Measurements from ENCODE around the gene SUPT3H.
"Not testable (repeated sequence)": the region's sequence is repeated elsewhere in the genome, so short reads cannot be mapped to it uniquely, and the experiment has no call there.

Gene SUPT3H

GRCh38 chr6:44868910-44869309, 508.8 kb downstream of the SUPT3H start:
- H3K9ac ChIP-seq (ENCODE audit: low read depth, low read length) = no peak overlapping the region

GRCh38 chr6:44868335-44868668, 509.4 kb downstream of the SUPT3H start:
- Histone ChIP-seq H3K36me3 (ENCODE audit: insufficient read depth, low read length) (no peaks in the 10 kb centered on the region), H3K9me3 (ENCODE audit: control insufficient read depth, insufficient read depth, low read length) (peaks cover 12% of the 10 kb centered on the region; the same call in 1 of the 2 replicates), H3K4me1 (ENCODE audit: insufficient read depth, low read length) (no peaks in the 10 kb centered on the region), H3K9ac (ENCODE audit: low read depth, low read length) (no peak overlapping the region)

More at GRCh38 chr6:44868910-44869309, 508.8 kb downstream of the SUPT3H start:
- no peaks in the 10 kb centered on the region for H3K4me1 ChIP-seq (ENCODE audit: insufficient read depth, low read length)
- H3K36me3 ChIP-seq (ENCODE audit: insufficient read depth, low read length) = no peaks in the 10 kb centered on the region
- H3K9me3 ChIP-seq (ENCODE audit: control insufficient read depth, insufficient read depth, low read length) = peaks cover 12% of the 10 kb centered on the region; the same call in 1 of the 2 replicates

- Histone ChIP-seq H3K4me1 (ENCODE audit: insufficient read depth, low read length) (no peaks in the 10 kb centered on the region), H3K36me3 (ENCODE audit: insufficient read depth, low read length) (no peaks in the 10 kb centered on the region), H3K9ac (ENCODE audit: low read depth, low read length) (no peak overlapping the region), H3K9me3 (ENCODE audit: control insufficient read depth, insufficient read depth, low read length) (peaks cover 12% of the 10 kb centered on the region; the same call in 1 of the 2 replicates)
Observed at GRCh38 chr6:44867571-44868334, 510.0 kb downstream of the SUPT3H start.

- not testable (repeated sequence) for H3K9ac ChIP-seq (ENCODE audit: low read depth, low read length); H3K4me1 ChIP-seq (ENCODE audit: insufficient read depth, low read length); H3K36me3 ChIP-seq (ENCODE audit: insufficient read depth, low read length)
- peaks cover 12% of the 10 kb centered on the region; the same call in 1 of the 2 replicates for H3K9me3 ChIP-seq (ENCODE audit: control insufficient read depth, insufficient read depth, low read length)
Observed at GRCh38 chr6:44865184-44865583, 512.5 kb downstream of the SUPT3H start.

GRCh38 chr6:44859901-44860410, 517.8 kb downstream of the SUPT3H start:
- Histone ChIP-seq H3K9me3 (ENCODE audit: control insufficient read depth, insufficient read depth, low read length) (0 out of 2 replicates have a peak, but pooled peaks cover 4% of the 10 kb centered on the region), H3K9ac (ENCODE audit: low read depth, low read length) (no peak overlapping the region), H3K36me3 (ENCODE audit: insufficient read depth, low read length) (no peaks in the 10 kb centered on the region), H3K4me1 (ENCODE audit: insufficient read depth, low read length) (no peaks in the 10 kb centered on the region)

GRCh38 chr6:44858998-44859397, 518.7 kb downstream of the SUPT3H start:
- Histone ChIP-seq H3K9ac (ENCODE audit: low read depth, low read length) (no peak overlapping the region), H3K36me3 (ENCODE audit: insufficient read depth, low read length) (no peaks in the 10 kb centered on the region), H3K9me3 (ENCODE audit: control insufficient read depth, insufficient read depth, low read length) (no peaks in the 10 kb centered on the region), H3K4me1 (ENCODE audit: insufficient read depth, low read length) (no peaks in the 10 kb centered on the region)

- Histone ChIP-seq H3K36me3 (ENCODE audit: insufficient read depth, low read length) (no peaks in the 10 kb centered on the region; the same call in 1 of the 2 replicates), H3K4me1 (ENCODE audit: insufficient read depth, low read length) (no peaks in the 10 kb centered on the region), H3K9me3 (ENCODE audit: control insufficient read depth, insufficient read depth, low read length) (no peaks in the 10 kb centered on the region), H3K9ac (ENCODE audit: low read depth, low read length) (no peak overlapping the region)
Observed at GRCh38 chr6:44856479-44856878, 521.3 kb downstream of the SUPT3H start.

GRCh38 chr6:44855562-44856411, 521.9 kb downstream of the SUPT3H start:
- Histone ChIP-seq H3K9ac (ENCODE audit: low read depth, low read length) (no peak overlapping the region), H3K9me3 (ENCODE audit: control insufficient read depth, insufficient read depth, low read length) (no peaks in the 10 kb centered on the region), H3K36me3 (ENCODE audit: insufficient read depth, low read length) (no peaks in the 10 kb centered on the region; the same call in 1 of the 2 replicates), H3K4me1 (ENCODE audit: insufficient read depth, low read length) (no peaks in the 10 kb centered on the region)

- no peaks in the 10 kb centered on the region; the same call in 1 of the 2 replicates for H3K36me3 ChIP-seq (ENCODE audit: insufficient read depth, low read length)
- no peaks in the 10 kb centered on the region for H3K9me3 ChIP-seq (ENCODE audit: control insufficient read depth, insufficient read depth, low read length)
- H3K9ac ChIP-seq (ENCODE audit: low read depth, low read length) = no peak overlapping the region
- no peaks in the 10 kb centered on the region for H3K4me1 ChIP-seq (ENCODE audit: insufficient read depth, low read length)
Observed at GRCh38 chr6:44854712-44855443, 522.9 kb downstream of the SUPT3H start.

GRCh38 chr6:44851176-44851575, 526.6 kb downstream of the SUPT3H start:
- Histone ChIP-seq H3K9me3 (ENCODE audit: control insufficient read depth, insufficient read depth, low read length) (no peaks in the 10 kb centered on the region), H3K9ac (ENCODE audit: low read depth, low read length) (no peak overlapping the region), H3K4me1 (ENCODE audit: insufficient read depth, low read length) (no peaks in the 10 kb centered on the region), H3K36me3 (ENCODE audit: insufficient read depth, low read length) (no peaks in the 10 kb centered on the region; the same call in 1 of the 2 replicates)

GRCh38 chr6:44850312-44850711, 527.4 kb downstream of the SUPT3H start:
- Histone ChIP-seq H3K4me1 (ENCODE audit: insufficient read depth, low read length) (no peaks in the 10 kb centered on the region), H3K36me3 (ENCODE audit: insufficient read depth, low read length) (no peaks in the 10 kb centered on the region; the same call in 1 of the 2 replicates), H3K9me3 (ENCODE audit: control insufficient read depth, insufficient read depth, low read length) (no peaks in the 10 kb centered on the region), H3K9ac (ENCODE audit: low read depth, low read length) (no peak overlapping the region)

GRCh38 chr6:44849806-44850205, 527.9 kb downstream of the SUPT3H start:
- Histone ChIP-seq H3K36me3 (ENCODE audit: insufficient read depth, low read length) (no peaks in the 10 kb centered on the region; the same call in 1 of the 2 replicates), H3K9ac (ENCODE audit: low read depth, low read length) (no peak overlapping the region), H3K9me3 (ENCODE audit: control insufficient read depth, insufficient read depth, low read length) (no peaks in the 10 kb centered on the region), H3K4me1 (ENCODE audit: insufficient read depth, low read length) (no peaks in the 10 kb centered on the region)

GRCh38 chr6:44843734-44844133, 534.0 kb downstream of the SUPT3H start:
- no peaks in the 10 kb centered on the region for H3K36me3 ChIP-seq (ENCODE audit: insufficient read depth, low read length)
- no peaks in the 10 kb centered on the region for H3K4me1 ChIP-seq (ENCODE audit: insufficient read depth, low read length)
- no peak overlapping the region for H3K9ac ChIP-seq (ENCODE audit: low read depth, low read length)
- no peaks in the 10 kb centered on the region for H3K9me3 ChIP-seq (ENCODE audit: control insufficient read depth, insufficient read depth, low read length)

GRCh38 chr6:44842616-44843015, 535.1 kb downstream of the SUPT3H start:
- Histone ChIP-seq H3K36me3 (ENCODE audit: insufficient read depth, low read length) (no peaks in the 10 kb centered on the region), H3K9ac (ENCODE audit: low read depth, low read length) (no peak overlapping the region), H3K9me3 (ENCODE audit: control insufficient read depth, insufficient read depth, low read length) (no peaks in the 10 kb centered on the region), H3K4me1 (ENCODE audit: insufficient read depth, low read length) (no peaks in the 10 kb centered on the region)
